Stimulated activated naive CD4-positive, alpha-beta T cell treated with Interleukin-2 at 50 U/mL for 16 hours (primary cell): ENCODE results near the gene TSEN54.
"Not testable (repeated sequence)": the region's sequence is repeated elsewhere in the genome, so short reads cannot be mapped to it uniquely, and the experiment has no call there.

Source experiments
- DNase-seq: peaks from one replicate; lab custom pipeline; 2025; lab: John Stamatoyannopoulos, UW

The TSEN54 gene

GRCh38 chr17:75518983-75519537, 2.7 kb downstream of the TSEN54 start:
- DNase-seq = no peak

DNA sequence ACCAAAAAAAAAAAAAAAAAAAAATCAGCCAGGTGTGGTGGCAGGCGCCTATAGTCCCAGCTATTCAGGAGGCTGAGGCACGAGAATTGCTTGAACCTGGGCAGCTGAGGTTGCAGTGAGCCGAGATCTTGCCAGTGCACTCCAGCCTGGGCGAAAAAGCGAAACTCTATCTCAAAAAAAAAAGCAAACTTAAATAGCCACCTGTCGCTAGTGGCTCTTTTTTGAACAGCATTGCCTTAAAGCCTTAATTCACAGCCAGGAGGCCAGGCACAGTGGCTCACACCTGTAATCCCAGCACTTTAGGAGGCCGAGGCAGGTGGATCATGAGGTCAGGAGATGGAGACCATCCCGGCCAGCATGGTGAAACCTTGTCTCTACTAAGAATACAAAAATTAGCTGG, 4.1 kb downstream of the TSEN54 start:
- DNase-seq = not testable (repeated sequence)

DNA sequence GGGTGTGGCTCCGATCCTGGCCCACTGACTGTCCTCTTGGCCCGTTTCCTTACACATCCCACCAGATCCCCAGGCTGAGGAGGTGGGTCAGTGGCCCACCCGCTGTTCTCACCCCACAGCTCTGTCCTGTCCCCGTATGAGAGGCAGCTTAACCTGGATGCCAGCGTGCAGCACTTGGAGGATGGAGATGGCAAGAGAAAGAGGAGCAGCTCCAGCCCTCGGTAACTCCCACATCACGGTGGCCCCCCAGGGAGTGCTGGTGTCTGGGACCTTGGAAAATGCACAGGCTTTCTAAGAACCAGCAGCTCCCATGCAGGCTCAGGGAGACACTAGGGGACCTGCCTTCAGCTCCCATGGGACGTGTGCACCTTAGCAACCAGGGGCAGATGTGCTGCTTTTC, 5.0 kb downstream of the TSEN54 start:
- no peak for DNase-seq

DNA sequence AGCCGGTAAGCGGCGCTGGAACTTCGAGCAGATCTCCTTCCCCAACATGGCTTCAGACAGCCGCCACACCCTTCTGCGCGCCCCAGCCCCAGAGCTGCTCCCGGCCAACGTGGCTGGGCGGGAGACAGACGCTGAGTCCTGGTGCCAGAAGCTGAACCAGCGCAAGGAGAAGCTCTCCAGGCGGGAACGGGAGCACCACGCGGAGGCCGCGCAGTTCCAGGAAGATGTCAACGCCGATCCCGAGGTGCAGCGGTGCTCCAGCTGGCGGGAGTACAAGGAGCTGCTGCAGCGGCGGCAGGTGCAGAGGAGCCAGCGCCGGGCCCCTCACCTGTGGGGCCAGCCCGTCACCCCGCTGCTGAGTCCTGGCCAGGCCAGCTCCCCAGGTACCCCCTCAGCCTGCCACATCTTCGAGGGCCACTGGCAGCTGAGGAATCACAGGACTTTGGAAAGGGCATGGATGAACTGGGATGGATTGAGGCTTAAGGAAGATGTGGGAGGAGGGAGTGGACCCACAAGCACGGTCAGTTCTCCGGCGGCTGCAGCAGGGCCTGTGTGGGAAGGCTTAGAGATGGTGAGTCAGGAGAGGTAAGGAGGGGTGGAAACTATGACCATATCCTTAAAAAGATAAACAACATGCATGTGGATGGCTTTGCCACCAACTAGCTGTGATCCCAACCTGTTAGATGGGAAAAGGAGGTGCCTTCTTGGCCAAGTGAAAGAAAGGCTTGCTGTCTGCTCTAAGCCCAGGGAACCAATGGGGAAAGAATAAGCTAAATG, 5.8 kb downstream of the TSEN54 start:
- DNase-seq = no peak

DNA sequence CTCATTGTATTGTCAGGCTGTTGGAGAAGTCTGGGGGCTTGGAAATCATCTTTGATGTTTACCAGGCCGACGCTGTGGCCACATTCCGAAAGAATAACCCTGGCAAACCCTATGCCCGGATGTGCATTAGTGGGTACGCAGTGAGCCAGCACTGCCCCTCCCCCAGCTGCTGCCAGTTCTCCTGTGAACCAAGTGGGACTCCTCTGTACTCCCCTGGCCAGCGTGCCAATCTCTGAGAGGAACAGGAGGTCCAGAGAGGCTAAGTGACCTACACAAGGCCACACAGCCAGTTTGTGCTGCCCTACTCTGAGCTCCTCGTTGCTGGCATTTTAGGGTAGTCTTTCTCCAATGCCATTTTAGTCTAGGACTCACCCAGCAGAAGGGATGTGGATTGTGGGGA, 7.3 kb downstream of the TSEN54 start:
- no peak for DNase-seq

DNA sequence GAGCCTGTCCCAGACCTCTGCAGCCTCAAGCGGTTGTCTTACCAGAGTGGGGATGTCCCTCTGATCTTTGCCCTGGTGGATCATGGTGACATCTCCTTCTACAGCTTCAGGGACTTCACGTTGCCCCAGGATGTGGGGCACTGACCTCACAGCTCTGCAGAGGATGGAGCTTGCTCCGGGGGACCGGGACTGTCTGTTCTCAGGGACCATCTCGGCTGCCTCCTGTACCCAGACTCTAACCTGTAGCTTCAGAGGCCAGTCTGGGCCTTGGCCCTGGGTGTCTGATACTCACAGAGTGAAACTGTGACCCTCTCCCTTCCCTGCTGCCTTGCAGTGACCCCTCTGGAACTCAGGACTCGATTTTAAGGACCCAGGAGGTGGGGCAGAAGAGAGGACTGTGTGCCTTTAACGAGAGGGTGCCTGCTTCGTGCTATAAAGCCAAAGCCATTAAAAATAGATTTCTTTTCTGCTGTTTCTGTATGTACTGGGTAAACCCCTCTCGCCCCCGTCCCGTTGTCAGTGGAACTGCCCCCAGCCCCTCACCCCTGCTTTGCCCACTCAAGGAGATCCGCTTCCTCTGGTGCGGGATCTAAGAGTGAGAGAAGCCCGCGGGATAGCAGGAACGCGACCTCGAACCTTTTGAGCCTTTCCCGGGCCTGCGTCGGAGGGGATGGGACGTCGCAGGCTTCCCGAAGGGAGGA, 8.1 kb downstream of the TSEN54 start:
- no peak for DNase-seq

DNA sequence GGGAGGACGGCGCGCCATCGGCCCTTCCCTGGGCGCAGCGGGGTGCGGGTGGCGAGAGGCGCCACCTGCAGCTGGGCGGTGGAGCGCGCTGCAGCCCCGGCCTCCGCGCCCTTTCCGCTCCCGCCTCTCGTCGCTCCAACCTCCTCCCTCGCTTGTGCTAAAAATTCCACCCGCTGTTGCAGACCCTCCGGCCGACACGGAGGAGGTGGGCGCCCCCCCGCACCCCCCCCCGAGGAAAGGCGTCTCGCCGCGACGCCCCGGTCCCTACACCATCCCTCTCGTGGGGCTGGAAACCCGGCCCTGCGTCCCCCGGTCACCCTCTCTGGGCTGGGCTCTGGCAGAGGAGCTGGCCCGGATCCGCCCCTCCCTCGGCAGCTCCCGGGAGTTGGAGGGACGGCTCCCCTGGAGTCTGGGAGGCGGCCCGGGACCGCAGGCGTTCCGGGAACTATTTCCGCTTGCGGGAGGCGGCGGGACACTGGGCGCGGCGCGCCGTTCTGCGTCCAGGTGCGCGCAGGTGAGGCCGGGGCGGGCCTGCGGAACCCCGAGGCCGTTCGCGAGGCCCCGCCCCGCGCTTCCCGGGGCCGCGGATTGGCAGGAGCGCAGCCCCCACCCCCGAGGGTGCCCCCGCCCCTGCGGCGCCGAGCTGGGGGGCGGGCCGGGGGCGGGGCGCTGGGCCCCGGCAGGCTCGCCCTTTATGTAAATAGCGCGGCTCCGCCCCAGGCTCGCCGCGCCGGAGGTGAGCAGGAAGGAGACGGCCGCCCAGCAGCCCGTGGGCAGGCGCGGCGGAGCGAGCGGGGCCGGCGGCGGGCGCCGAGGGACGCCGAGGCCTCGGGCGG, 8.9 kb downstream of the TSEN54 start, which contains the start of gene LLGL2:
Gene LLGL2, plus strand, starts transcription at position 728 of the 836 bp plus-strand sequence. CDS start 17,730 bp downstream, outside the sequence.
- DNase-seq = peak; percentile 81

DNA sequence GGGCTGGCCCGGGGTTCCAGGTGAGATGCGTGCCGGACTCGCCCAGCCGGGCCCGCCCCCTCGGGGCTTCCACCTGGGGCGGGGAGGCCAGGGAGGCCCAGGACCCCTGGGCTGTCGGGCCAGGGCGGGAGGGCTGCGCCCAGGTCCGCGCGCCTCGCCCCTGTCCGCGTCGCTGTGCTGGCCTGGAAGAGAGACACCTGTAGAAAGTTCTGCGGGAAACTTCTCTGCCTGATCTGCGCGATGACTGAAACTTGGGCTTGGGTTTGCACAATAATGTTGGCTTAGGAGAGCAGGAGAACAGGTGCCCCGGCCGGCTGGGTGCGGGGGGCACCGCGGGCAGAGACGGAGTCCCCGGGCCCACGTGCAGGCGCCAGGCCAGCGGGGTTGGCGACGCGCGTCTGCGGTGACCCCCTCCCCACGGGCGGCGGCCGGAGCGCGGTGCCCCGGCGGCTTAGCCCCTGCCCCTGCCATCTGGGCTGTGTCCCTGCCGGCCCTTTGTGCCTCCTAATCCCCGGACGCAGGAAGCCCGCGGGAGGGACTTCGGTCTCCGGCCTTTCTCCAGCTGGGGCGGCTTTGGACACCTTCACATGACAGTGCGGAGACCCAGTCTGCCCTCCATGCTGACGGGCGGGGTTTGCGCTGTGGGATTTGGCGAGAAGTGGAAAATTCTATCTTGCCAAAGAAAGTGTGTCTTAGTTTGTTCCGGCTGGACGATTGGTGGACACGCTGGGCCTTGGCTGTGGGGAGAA, 9.7 kb downstream of the TSEN54 start:
- DNase-seq = no peak

- no peak for DNase-seq
Measured at GRCh38 chr17:75526555-75527270, 10.4 kb downstream of the TSEN54 start.

- no peak for DNase-seq
Measured at GRCh38 chr17:75530837-75531720, 14.8 kb downstream of the TSEN54 start.

- DNase-seq = no peak
Measured at GRCh38 chr17:75531721-75532072, 15.4 kb downstream of the TSEN54 start.

DNA sequence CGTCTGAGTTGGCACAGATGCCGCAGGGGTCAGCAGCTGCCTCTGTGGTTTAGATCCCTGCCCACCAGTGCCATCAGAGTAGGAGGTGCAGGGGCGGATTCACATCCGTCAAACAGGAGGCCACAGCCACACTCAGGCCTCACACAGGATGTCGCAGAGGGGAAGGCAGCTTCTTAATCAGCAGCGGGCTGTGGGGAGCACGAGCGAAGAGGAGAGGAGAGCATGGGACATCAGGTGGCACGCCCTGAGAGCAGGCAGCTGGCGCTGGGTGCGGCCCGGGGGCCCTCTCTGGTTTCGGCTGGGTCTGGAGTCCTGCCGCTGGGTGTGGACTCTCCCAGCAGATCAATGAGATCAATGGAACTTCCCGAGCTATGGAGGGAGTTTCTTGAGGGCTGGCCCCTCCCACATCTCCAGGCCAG, 18.8 kb downstream of the TSEN54 start:
- peak; percentile 47 for DNase-seq

DNA sequence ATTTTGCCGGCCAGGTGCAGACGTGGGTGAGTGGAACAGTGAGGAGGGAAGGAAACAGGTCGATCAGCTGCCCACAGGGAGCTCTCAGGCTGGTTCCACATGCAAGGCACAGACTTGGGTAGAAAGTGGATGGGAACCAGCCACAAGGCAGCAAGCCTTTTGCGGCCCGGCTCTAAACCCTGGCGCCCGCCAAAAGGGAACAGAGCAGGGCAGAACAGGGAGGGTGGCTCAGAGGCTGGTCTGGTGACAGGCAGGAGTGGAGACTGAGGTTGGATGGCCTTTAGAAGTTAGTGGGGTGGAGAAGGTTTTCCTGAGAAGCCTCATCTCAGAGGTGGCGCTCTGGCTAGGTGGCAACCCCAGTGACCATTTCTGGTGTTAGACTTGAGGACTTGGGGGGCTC, 19.5 kb downstream of the TSEN54 start:
- no peak for DNase-seq

GRCh38 chr17:75536366-75536765, 20.0 kb downstream of the TSEN54 start:
- no peak for DNase-seq

- no peak for DNase-seq
Measured at GRCh38 chr17:75539967-75540729, 23.8 kb downstream of the TSEN54 start.

DNA sequence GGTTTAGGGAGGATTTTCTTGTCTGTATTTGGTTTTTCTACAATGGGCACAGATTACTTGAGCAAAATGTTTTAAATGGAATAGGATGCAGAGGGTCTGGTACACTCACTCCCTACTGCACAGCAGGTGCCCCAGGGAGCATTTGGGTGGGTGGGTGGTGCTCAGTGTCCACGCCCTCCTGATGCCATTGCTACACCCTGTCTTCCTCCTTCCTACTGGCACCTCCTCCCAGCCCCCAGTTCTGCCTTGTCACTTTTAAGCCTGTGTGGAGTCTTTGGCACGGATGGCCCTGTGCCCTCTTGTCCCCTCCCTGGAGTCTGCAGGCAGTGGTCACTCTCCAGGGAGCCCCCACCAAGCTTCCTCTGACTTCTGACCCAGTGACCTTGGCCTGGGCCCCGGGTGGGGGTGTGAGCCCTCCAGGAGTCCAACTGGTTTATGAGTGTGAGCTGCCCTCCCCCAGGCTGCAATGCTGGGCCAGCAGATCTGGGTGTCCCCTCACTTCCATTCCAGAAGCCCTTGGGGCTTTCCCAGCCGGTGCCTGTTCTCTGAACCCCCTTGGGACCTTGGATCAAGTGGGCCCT, 24.7 kb downstream of the TSEN54 start:
- no peak for DNase-seq

DNA sequence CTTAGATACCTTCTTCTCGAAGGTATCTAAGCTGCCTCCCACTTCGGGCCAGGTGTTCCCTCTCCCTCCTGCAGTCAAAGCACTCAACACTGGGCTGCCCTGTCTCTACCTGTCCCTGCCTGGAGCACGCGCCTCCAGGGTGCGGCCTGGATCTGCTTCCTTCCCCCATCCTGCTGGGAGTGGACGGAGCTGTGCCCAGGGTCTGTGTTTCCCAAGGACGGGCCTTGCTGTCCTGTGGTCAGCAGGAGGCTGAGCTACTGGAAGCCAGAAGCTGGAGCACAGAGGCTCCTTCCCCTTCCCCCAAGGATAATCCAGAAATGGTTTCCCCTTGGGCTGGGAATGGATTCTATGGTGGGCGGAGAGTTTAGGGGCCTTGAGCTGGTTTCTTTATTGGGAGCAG, 25.9 kb downstream of the TSEN54 start:
- no peak for DNase-seq

DNA sequence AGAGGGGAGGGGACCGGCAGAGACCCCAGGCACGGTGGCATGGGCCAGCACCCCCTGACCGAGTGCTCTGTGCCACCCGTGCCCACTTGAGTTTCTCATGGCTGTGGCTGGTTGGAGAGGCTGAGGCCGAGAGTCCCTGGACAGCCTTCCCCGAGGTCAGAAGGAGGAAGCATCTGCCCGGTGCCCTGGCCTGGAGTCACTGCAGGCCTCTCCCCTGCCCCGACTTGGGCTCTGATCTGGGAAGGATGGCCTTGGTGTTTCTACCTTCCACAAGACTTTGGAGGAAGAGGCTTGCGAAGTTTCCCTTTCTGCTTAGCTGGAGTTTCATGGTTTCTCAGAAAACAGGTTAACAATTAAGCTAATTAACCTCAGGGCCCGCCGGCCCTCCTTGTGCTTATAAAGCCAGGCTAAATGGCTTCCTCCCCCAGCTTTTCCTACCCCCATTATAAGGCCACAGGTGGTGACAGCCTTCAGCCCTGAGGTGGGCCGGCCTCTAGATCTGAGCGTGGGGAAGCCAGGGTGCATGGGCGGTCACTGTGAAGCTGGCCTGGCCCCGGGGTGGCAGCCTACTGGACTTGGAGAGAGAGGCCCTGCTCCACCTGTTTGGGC, 26.5 kb downstream of the TSEN54 start:
- no peak for DNase-seq
